Stimulated activated naive CD8-positive, alpha-beta T cell treated with anti-CD3 and anti-CD28 coated beads, Interleukin-15, amount 100 ng/mL, for 72 hours (primary cell): ENCODE measurements around the gene SPACA9.

Experiments used
- ATAC-seq: fragments of 150-1000 bp; cut with Tn5 transposase; 2 replicates; pipeline ENCODE4 v1.10.0; 2021; ENCODE audit warnings: mild to moderate bottlenecking, moderate library complexity
- DNase-seq, 2 donors: peaks; one replicate each; pipeline ENCODE4 v3.0.0; 2021 to 2022
- H3K27ac Mint-ChIP-seq, 2 donors: one replicate each; pipeline ENCODE4 v1.8.0; 2022; ENCODE audit warnings: mild to moderate bottlenecking in 2 of 2, mixed read lengths in 2 of 2, moderate library complexity in 2 of 2
- H3K27me3 Mint-ChIP-seq: one replicate; pipeline ENCODE4 v1.8.0; 2022; ENCODE audit warnings: mixed read lengths
- H3K4me1 Mint-ChIP-seq: one replicate; pipeline ENCODE4 v1.8.0; 2022; ENCODE audit warnings: mild to moderate bottlenecking, mixed read lengths
- H3K4me3 Mint-ChIP-seq, 2 donors: one replicate each; pipeline ENCODE4 v1.8.0; 2022; ENCODE audit warnings: mild to moderate bottlenecking in 2 of 2, mixed read lengths in 2 of 2, moderate library complexity in 1 of 2
- H3K9me3 Mint-ChIP-seq, 2 donors: one replicate each; pipeline ENCODE4 v1.8.0; 2022; ENCODE audit warnings: mixed read lengths in 2 of 2

Gene SPACA9

GRCh38 chr9:132939169-132939568 is 60.5 kb downstream of the SPACA9 start:
- ATAC-seq (no peak), DNase-seq (no peak)
- H3K9me3 Mint-ChIP-seq, result no peaks in the 10 kb centered on the region
- peaks cover 28% of the 10 kb centered on the region for H3K4me1 Mint-ChIP-seq
- no peaks in the 10 kb centered on the region for H3K27me3 Mint-ChIP-seq
- H3K4me3 Mint-ChIP-seq, result no peak overlapping the region
- H3K27ac Mint-ChIP-seq, result no peak overlapping the region
